ENCODE results near the gene GLRX3. TPM values are rescaled to one million over a fixed set of nuclear protein-coding genes. Genes with fewer than 3 reads are reported as not detected.

Gene GLRX3
- polyA plus RNA-seq, 1 donor, result 89.5 TPM

DNA sequence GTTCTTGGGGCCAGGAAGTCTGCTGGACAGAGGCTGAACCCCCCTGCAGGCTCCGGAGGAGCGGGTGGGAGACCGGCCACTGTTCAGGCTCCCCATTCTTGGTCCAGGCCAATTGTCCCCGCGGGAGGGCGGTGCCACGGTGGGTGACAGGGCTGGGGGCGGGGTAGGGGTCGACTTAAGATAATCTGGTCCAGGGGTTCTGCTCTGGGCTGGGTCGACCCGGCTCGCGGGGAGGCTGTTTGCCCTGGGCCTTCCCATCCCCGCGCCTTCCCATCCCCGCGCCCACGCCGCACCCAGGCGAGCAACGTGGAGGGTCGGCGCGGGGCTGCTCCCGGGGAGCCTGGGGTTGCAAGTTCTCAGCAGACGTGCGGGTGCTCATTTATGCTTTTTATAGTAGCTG is 7.3 kb upstream of the GLRX3 start:
- DNase-seq, result no peak

DNA sequence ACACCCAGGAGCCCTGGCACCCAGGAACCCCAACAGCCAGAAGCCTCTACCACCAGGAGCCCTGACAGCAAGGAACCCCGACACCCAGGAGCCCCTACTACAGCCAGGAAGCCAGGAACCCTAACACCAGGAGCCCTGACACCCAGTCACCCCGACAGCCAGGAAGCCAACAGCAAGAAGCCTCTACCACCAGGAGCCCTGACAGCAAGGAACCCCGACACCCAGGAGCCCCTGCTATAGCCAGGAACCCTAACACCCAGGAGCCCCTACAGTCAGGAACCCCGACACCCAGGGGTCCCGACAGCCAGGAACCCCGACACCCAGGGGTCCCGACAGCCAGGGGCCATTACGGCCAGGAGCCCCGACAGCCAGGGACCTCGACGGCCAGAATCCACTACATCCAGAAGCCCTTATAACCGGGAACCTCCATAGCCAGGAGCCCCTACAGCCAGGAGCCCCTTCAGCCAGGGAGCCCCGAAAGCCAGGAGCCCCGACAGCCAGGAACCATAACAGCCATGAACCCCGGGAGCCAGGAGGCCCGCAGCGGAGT is 440 bp upstream of the GLRX3 start:
- DNase-seq, result no peak

DNA sequence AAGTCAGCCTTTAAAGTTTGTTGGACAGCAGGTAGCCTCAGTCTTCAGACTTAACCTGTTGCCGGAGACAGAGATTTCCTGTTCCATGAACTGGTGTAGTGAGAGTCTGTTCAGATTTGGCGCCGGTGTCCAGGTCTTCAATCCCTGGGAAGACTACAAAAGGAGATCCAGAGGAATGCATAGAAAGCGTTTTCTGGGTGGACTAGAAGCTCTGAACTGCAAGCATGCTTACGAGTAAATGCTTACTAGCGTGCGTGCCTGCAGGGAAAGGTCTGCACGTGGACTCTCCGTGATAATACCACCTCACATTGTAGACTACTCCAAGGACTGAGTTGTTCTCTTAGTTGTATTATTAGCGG is 878 bp downstream of the GLRX3 start:
- DNase-seq, result no peak

DNA sequence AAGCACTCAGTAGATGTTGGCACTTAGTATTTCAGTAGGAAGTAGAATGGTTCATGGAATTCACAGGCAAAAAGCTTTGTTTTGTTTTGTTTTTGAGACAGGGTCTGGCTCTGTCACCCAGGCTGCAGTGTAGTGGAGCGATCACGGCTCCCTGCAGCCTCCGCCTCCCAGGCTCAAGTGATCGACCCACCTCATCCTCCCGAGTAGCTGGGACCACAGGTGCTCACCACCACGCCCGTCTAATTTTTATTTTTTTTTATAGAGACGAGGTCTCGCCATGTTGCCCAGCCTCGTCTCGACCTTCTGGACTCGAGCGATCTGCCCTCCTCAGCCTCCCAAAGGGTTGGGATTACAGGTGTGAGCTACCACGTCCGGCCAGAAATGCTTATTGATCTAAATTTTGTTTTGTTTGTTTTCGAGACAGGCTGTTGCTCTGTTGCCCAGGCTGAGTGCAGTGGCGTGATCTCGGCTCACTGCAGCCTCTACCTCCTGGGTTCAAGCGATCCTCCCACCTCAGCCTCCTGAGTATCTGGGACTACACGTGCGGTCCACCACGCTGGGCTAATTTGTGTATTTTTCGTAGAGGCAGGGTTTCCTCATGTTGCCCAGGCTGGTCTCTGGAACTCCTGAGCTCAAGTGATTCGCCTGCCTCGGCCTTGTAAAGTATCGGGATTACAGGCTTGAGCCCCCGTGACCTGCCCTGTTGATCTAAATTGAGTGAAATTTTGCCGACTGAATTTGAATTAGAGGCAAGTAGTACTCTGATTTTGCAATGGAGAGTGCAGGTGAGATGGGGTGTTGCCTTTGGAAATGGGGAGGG is 1.7 kb downstream of the GLRX3 start:
- DNase-seq, result no peak

DNA sequence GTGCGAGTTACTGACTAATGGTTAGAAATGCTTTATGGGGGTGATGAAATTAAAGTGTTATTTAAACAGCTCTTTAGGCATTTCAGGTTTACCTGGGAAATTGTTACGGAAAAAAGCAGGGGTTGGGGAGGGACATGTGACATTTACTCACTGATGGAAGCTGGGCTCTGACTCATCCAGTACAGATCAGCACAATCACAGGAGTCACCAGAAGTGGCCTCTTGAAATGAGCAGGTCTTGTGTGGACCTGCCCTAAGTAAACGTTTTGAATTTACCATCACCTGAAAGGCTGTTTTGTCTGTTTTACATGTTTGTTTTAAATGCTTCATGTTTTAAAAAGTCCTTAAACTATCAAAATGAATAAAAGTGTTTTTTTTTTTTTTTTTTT is 2.3 kb downstream of the GLRX3 start:
- no peak for DNase-seq

DNA sequence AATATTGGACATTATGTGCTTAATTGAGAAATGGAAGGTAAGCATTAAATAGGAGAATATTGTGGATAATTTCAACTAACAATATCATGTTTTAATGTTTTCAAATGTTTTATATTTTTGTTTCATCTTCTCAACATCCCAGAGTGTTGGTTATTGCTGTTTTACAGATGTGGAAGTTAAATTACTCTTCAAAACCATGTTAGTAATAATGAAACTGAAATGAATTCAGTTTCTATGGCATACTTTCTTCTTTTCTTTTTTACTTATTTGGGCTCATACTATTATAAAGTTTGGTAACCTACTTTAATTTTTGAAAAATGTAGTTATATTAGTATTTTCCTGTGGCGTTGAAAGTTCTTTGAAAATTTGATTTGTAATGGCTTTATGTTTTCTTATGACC is 4.2 kb downstream of the GLRX3 start:
- no peak for DNase-seq

DNA sequence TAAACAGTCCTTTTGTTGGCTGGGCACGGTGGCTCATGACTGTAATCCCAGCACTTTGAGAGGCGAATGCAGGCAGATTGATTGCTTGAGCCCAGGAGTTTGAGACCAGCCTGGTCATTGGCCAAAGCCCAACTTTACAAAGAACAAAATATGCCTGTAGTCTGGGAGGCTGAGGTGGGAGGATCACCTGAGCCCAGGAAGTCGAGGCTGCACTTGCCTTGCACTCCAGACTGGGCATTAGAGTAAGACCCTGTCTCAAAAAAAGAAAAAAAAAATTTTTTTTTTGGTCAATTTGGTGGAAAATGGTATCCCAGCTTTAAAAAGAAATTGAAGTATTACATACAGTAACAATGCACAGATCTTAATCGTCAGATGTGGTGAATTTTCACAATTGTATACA is 4.8 kb downstream of the GLRX3 start:
- DNase-seq, result no peak

DNA sequence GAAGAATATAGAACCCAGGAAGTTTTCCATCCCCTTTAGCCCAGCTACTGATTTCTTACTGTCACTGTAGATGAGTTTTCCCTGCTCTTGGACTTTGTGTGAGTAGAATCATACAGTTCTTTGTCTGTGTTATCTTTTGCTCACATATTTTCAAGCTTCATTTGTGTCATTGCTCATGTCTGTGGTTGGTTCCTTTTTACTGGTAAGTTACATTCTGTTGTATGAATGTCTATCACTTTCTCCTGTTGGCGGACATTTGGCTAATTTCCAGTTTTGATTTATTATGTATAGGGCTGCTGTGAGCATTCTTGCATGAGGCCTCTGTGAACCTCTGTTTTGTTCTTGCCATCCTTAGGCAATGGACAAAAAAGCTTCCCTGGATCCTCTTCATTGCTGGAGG is 5.3 kb downstream of the GLRX3 start:
- DNase-seq, result no peak

DNA sequence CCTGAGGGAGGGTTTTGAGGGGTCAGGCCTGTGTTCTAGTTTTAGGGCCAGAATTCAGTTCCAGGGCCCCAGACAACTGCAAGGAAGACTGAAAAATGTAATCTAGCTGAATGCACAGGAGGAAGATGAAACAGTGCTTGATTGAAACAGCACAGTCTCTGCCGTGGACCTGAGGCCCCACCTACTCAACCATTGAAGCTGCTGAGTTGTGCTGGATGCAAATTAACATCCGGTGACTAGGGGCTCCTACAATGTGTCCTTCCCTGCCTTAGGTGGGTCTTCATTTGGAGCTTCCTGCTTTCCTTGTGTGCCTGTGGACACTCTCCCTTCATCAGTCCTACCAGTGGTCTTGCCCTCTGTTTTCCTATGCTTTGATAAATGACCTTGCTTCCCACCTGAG is 5.7 kb downstream of the GLRX3 start:
- DNase-seq, result no peak

DNA sequence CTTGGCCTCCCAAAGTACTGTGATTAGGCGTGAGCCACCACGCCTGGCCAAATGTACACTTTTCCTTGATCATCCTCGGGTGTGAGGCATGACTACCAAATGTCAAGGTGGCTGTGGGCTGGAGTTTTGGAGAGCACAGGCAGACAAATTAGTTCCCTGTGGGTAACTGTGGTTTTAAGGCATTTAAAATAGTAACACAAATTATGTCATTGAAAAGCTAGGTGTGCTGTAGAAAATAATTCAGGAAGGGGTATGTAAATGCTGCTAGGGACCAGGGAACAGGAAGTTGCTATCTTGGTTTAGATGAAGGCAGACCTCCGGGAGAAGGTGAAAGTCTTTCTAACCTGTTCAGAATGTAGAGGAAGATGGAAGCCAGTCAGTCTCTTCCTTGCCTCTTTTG is 9.9 kb downstream of the GLRX3 start:
- no peak for DNase-seq

DNA sequence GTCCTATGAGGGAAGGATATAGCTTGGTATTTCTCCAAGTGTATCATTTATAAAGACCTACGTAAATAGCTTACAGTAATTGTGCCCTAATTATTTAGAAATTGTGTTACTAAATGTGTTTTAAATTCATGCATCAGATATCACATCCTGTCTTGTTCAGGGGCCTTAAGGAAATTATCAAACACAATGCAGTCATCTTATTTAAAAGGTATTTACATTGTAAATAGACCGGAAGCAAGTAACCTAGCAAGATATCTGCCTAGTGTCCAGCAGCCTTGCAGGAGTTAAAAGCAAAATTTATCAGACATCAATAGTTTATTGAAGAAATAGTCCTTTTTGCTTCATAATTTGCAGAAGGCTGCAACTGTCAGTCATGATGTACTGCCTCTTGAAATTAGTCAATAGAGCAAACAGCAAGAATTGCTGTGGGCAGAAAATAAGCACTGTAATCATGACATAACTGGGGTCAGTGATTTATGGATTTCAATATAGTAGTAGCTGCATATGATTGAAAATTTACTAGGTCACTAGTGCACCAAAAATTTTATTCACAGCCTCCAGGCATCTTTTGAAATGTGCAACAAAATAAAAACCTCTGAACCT is 23.1 kb downstream of the GLRX3 start:
- DNase-seq, result no peak

DNA sequence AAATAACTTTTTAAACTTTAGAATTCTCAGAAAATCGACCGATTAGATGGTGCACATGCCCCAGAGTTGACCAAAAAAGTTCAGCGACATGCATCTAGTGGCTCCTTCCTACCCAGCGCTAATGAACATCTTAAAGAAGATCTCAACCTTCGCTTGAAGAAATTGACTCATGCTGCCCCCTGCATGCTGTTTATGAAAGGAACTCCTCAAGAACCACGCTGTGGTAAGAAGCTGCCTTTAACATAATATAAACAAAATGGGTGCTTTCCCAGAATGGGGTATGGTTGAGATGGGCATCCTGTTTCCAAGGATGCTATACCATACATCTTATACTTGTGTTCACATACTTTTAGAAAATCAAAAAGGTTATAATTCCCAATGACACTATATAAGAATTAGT is 24.6 kb downstream of the GLRX3 start:
- DNase-seq, result no peak

DNA sequence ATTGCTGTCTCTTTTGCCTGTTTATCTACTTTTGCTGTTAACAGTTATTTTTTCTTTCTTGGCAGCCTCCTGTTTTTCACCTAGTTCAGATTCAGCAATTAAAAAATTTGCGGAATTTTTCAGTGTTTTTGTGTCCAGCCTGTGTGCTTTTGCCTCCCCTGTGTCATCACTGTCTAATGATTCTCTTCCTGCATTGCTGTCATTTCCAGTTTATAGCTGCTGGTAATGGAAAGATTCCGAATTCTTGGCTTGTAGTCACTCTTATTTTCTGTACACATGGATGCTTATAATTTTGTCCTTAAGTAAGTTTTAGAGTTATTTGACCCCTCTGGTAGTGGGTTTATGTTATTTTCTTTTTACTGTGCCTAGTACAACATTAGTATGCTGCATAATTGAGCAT is 25.1 kb downstream of the GLRX3 start:
- no peak for DNase-seq

DNA sequence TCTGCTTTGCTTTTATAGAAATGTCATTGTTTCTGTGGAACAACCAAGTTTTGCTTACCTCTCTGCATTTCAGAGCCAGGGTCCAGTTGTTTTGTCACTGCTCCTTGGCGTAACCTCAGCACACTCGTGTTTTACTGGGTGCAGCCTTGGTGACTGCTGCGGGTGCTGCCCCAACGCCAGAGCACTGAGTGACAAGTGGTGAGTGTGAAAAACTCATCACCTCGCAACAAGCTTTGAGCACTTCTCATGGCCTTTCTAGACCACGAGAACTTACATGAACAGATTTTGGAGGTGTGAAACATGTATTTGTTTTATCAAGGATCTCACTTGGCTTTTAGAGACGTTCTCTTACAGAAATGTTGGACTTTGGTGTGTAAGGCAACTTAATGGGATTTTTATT is 31.0 kb downstream of the GLRX3 start:
- DNase-seq, result no peak

DNA sequence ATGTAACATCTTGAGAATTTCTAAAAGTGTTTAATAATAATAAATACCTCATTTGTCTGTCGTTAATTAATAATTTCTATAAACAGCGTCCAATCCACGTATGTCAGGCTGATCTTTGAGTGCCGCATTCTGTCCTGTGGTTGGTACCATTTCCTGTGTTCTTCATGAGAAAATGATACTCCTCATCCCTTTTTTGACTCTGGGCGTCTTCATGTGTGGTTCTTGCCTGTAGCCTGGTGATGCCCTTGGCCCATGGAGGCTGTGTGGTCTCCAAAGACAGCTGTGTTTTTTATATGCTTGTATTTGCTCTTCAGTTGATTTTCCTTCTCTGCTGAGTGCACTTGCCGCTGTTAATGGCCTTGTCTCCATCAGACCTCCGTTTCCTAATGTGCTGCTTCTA is 31.5 kb downstream of the GLRX3 start:
- DNase-seq, result no peak

DNA sequence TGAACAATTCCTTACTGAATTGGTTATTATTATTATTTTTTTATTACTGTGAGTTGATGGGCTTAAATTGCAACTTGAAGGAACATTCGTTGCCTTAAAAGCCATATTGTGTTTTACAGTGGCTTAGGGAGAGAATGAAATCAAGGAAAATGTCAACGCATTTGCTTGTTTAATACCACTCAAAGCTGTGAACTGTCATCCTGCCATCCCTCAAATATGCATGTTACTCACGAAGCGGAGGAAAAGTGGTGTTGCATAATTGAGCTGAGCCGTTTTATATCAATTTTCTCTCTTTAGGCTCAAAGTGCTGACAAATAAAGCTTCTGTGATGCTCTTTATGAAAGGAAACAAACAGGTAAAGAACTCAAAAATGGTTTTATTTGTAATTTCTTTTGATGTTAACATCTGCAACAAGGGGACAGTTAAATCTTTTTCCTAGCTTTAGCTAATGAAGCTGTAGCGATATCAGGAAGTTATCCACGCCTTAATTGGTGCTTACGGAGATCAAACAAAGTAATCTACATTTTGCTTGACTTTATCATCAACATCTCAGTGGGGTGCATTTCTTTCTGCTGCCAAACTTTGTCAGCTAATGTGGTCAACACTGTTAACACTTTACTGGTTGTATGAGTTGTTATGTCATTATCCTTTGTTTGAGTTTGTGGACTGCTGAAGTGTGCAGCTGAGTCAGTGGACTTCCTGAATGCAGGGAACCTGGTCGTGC is 33.1 kb downstream of the GLRX3 start:
- no peak for DNase-seq

DNA sequence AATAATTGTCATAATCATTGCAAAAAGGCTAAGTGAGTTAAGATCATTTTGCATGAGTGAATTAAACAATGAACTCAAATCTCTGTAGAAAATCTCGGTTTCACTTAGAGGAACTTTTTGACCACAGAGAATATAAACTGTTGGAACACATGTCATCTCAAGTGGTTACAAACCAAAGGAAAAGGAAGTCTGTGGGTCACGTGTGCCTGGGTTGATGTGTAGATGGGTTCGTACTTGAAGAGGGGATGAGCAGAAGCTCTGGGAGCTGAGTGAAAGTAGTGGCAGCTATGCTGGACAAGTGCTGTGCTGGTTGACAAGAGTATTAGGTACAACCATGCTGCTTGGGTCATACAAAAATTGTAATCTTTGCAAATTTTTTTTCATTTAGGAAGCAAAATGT is 35.0 kb downstream of the GLRX3 start:
- no peak for DNase-seq

DNA sequence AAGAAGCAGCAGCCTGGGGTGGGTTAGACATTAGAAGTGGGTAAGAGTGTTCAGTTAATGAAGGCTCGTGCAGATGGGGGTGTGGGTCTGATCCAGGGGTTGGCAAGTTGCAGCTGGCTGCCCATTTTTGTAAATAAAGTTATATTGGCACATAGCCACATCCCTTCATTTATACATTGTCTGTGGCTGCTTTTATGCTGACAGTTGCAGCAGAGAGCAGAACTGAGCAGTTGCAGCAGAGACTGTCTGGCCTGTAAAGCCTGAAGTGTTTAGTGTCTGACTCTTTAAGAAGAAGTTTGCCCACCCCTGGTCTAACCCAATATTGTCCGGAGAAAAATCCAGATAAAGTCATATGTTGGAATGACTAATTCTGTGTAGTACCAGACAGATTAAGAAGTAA is 38.1 kb downstream of the GLRX3 start:
- DNase-seq, result no peak

DNA sequence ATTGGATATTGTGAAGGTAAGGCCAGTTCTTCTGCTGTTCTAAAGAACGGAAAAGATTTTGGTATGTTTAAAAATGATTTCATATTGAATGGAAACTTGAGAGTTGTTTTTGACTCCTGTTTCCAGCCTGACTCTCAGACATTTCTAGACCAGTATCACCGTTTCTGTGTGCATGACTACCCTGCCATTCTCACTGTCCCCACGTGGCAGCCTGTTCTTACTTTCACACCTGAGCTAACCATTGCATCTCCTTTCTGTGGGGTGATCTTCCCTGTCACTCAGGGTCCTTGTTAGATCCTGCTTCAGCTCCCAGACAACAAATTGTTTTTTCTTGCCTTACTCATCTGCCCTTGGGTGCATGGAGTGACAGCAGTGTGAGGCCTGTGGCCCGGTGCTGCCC is 38.9 kb downstream of the GLRX3 start:
- no peak for DNase-seq

DNA sequence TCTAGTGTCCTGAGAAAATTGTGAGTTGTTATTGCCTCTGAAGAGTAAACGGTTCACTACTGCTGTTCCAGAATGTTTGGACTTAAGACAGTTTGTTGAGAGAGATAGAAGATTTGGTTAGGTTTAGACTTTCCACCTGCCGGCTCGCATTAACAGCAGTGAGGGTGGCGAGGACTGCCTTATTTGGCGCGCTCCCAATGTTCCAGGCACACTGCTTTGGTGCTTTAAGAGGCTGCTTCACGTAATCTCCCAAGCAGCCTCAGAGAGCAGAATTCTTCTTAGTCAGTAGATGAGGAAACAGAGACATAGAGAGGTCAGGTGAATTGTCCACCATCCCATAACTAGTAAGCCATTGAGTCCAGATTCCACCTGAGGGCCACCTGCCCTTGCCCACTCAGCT is 41.1 kb downstream of the GLRX3 start:
- DNase-seq, result no peak

DNA sequence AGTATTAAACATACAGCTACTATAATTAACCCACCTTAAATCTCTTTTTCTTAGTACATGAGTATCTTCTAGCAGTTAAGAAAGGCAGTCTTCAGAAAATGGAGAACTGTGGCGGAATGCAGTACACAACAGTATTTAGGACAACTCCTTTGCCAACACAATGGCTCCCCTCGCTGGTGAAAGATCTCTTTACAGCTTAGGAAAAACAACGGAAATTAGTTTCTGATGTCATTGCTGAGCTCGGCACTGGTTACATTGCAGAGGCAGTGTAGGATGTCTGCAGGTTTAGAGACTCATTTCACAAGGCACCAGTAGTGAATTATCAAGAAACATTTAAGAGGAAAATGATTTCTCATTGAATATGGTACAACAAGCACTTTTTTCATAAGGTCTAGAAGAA is 43.4 kb downstream of the GLRX3 start:
- DNase-seq, result peak; percentile 76

DNA sequence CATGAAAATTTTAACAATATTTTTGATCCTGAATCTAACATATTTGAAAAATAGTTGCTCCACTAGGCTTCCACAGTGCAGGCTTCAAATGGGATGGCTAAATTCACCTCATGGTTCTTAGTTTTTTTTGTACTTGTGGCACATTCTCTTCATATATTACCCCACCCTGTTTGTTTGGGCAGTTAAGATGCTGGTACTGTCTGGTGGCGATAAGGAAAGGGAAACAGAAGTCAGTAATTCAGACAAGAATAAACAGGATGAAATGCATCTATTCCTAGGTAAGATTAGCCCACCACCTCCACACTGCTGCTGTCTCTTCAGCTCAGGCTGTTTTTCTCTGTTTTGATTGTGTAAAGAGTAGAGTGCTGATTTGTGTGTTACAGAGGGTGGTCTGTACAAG is 44.2 kb downstream of the GLRX3 start:
- no peak for DNase-seq

DNA sequence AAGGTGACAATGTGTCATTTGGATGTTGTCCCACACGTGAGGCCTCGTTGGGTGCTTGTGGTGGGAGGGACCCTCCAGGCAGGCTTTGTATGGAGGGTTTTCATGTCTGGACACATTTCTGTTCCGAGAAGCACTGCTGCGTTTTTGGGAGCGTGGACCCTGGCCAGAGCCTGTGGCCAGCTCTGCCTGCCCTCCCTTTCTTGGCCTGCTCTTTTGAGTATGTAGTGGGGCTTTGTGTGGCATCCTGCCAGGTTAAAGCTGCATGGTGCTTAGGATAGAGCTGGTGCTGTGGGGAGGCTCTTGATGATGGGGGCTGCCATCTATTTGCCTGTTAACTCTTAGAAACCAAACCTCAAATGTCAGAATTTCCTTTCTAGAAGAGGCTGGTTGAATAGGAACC is 45.7 kb downstream of the GLRX3 start:
- no peak for DNase-seq

Data from left kidney (tissue), 2 donors.